IMR-90 (cell line): ENCODE measurements around the gene ZNF146.
"Not testable (repeated sequence)": the region's sequence is repeated elsewhere in the genome, so short reads cannot be mapped to it uniquely, and the experiment has no call there.

Experiments used
- CTCF ChIP-seq: conservative IDR thresholded peaks from 2 replicates; pipeline ENCODE4 v1.5.1; 2012; ENCODE audit warnings: mild to moderate bottlenecking, low read depth, low read length, improper control_type of control experiment
- RFX5 ChIP-seq: IDR thresholded peaks from 2 replicates; pipeline ENCODE4 v1.8.0; 2012; ENCODE audit warnings: low read depth, mild to moderate bottlenecking, low read length, moderate library complexity

- TF ChIP-seq CTCF, RFX5: not testable (repeated sequence)
Observed at GRCh38 chr19:36269295-36269694, 54.4 kb downstream of the ZNF146 start.
